GM10248 (cell line): ENCODE measurements around the gene DUS2.

Source experiments
- CTCF ChIA-PET: fragments of 300-600 bp; sonication (Branson Sonifier 250); formaldehyde crosslinking; extraction: SDS; loops from one replicate; lab custom pipeline; 2021; ENCODE audit warnings: antibody characterized with exemption; lab: Yijun Ruan, JAX
- POLR2A ChIA-PET: fragments of 350-650 bp; sonication (Branson Sonifier 250); formaldehyde crosslinking; extraction: SDS; loops from one replicate; lab custom pipeline; 2020; ENCODE audit warnings: antibody characterized with exemption; lab: Yijun Ruan, JAX
- DNase-seq: peaks from one replicate; pipeline ENCODE4 v3.0.0; 2012; ENCODE audit errors: extremely low spot score
- CTCF ChIP-seq: IDR thresholded peaks from 2 replicates; pipeline ENCODE4 v1.5.1; 2012; ENCODE audit warnings: mild to moderate bottlenecking, low read depth; ENCODE audit errors: extremely low read depth, missing control alignments, control extremely low read depth

The DUS2 gene

GRCh38 chr16:68064791-68065365 lies 41.8 kb downstream of the DUS2 start:
- peak; percentile 78 for TF ChIP-seq CTCF
- peak; percentile 67 for DNase-seq
- POLR2A ChIA-PET = no interaction called here
- CTCF ChIA-PET = interaction anchor here (0.6 to 4.0 kb wide), 22 partner anchors 10 to 249 kb away, joined by 3 to 37 read pairs (median 4); partner anchors contain the start of genes DDX28, DPEP2, DUS2 and NFATC3

- no peak for TF ChIP-seq CTCF
- CTCF ChIA-PET = interaction anchor here (0.7 to 4.0 kb wide), 21 partner anchors 9 to 250 kb away, joined by 3 to 37 read pairs (median 4); partner anchors contain the start of genes DPEP2, NFATC3 and NRN1L
- POLR2A ChIA-PET = no interaction called here
- DNase-seq = no peak
Measured at GRCh38 chr16:68065716-68066305, 42.7 kb downstream of the DUS2 start.

- DNase-seq = no peak
- TF ChIP-seq CTCF = no peak
- ChIA-PET POLR2A (no interaction called here), CTCF (interaction anchor here (1.4 to 3.0 kb wide), 5 partner anchors 12 to 251 kb away, joined by 3 to 11 read pairs (median 4); no protein-coding TSS in a partner anchor)
Measured at GRCh38 chr16:68066763-68067162, 43.7 kb downstream of the DUS2 start.

GRCh38 chr16:68068926-68069325 lies 45.8 kb downstream of the DUS2 start:
- CTCF ChIA-PET = interaction anchor here (1.3 to 2.9 kb wide), 6 partner anchors 11 to 252 kb away, joined by 3 to 15 read pairs (median 5); partner anchors contain the start of gene NFATC3
- DNase-seq = no peak
- no peak for TF ChIP-seq CTCF
- POLR2A ChIA-PET = no interaction called here

- no peak for DNase-seq
- ChIA-PET CTCF (interaction anchor here (0.8 to 2.9 kb wide), 12 partner anchors 8 to 259 kb away, joined by 3 to 15 read pairs (median 4); partner anchors contain the start of gene NFATC3), POLR2A (interaction anchor here (0.6 to 1.2 kb wide), 2 partner anchors 15 to 175 kb away, joined by 3 to 5 read pairs; partner anchors contain the start of genes NFATC3 and PLA2G15)
- no peak for TF ChIP-seq CTCF
Measured at GRCh38 chr16:68069511-68070248, 46.6 kb downstream of the DUS2 start.

GRCh38 chr16:68070249-68070730 lies 47.2 kb downstream of the DUS2 start:
- ChIA-PET POLR2A (interaction anchor here (1.2 kb wide), 1 partner anchor 14 kb away, joined by 5 read pairs; the partner anchor contains the start of gene NFATC3), CTCF (interaction anchor here (0.8 to 2.9 kb wide), 13 partner anchors 9 to 258 kb away, joined by 3 to 15 read pairs (median 5); partner anchors contain the start of gene NFATC3)
- TF ChIP-seq CTCF = no peak
- DNase-seq = peak; percentile 65
